OCI-LY1 (cell line): ENCODE data around the gene ANKRD42.

ENCODE experiments used
- CTCF ChIP-seq: fragments of 200-600 bp; sonication (generic), shearing (Covaris generic); IDR thresholded peaks from 2 replicates; pipeline ENCODE4 v1.5.1; 2017; ENCODE audit warnings: mild to moderate bottlenecking, antibody characterized with exemption, low read length, moderate library complexity, mixed read lengths
- EZH2 ChIP-seq: fragments of 200-600 bp; sonication (generic), shearing (Covaris generic); IDR thresholded peaks from 2 replicates; pipeline ENCODE4 v1.8.0; 2017; ENCODE audit warnings: borderline replicate concordance, mixed run types, mild to moderate bottlenecking, antibody characterized with exemption, low read length, moderate library complexity, mixed read lengths

GRCh38 chr11:83161610-83162199 lies 31.8 kb upstream of the ANKRD42 start:
- TF ChIP-seq CTCF (no peak), EZH2 (no peak)
